Subcutaneous abdominal adipose tissue (tissue), 5 donors: ENCODE data around the gene LHX2.

Experiments
- H3K27ac ChIP-seq: one replicate; pipeline ENCODE4 v1.7.0; 2013; ENCODE audit warnings: low read depth, mild to moderate bottlenecking, inconsistent platforms, low read length, moderate library complexity
- H3K27me3 ChIP-seq, 5 donors: one replicate each; pipeline ENCODE4 v1.7.0; 2013; ENCODE audit warnings: low read length in 5 of 5, inconsistent platforms in 1 of 5; ENCODE audit not compliant: control insufficient read depth in 5 of 5, insufficient read depth in 4 of 5
- H3K36me3 ChIP-seq, 5 donors: one replicate each; pipeline ENCODE4 v1.7.0; 2013; ENCODE audit warnings: low read length in 5 of 5; ENCODE audit not compliant: control insufficient read depth in 5 of 5, insufficient read depth in 5 of 5
- H3K4me1 ChIP-seq, 5 donors: one replicate each; pipeline ENCODE4 v1.7.0; 2013; ENCODE audit warnings: low read length in 5 of 5, mild to moderate bottlenecking in 3 of 5, moderate library complexity in 1 of 5; ENCODE audit not compliant: control insufficient read depth in 5 of 5, insufficient read depth in 5 of 5
- H3K4me3 ChIP-seq, 5 donors: one replicate each; pipeline ENCODE4 v1.7.0; 2013; ENCODE audit warnings: low read length in 5 of 5, low read depth in 1 of 5
- H3K9ac ChIP-seq, 5 donors: one replicate each; pipeline ENCODE4 v1.7.0; 2013; ENCODE audit warnings: low read length in 5 of 5, mild to moderate bottlenecking in 4 of 5, moderate library complexity in 3 of 5
- H3K9me3 ChIP-seq, 5 donors: one replicate each; pipeline ENCODE4 v1.7.0; 2013; ENCODE audit warnings: low read length in 5 of 5; ENCODE audit not compliant: control insufficient read depth in 5 of 5
- donor health status: healthy.
- donor health status: healthy.
- donor health status: healthy.
- donor health status: healthy.
- donor health status: healthy.

LHX2 gene

GRCh38 chr9:124032247-124032646 is 20.7 kb downstream of the LHX2 start:
- no peak overlapping the region for H3K9ac ChIP-seq
- H3K9me3 ChIP-seq: no peaks in the 10 kb centered on the region
- H3K4me1 ChIP-seq: peaks cover 0 to 5% (median 4%) of the 10 kb centered on the region in 5 donors
- peaks cover 32 to 71% (median 41%) of the 10 kb centered on the region in 5 donors for H3K27me3 ChIP-seq
- no peak overlapping the region for H3K27ac ChIP-seq
- no peaks in the 10 kb centered on the region for H3K36me3 ChIP-seq
- no peak overlapping the region for H3K4me3 ChIP-seq

GRCh38 chr9:124033348-124033747 is 21.8 kb downstream of the LHX2 start:
- H3K9me3 ChIP-seq: no peaks in the 10 kb centered on the region
- H3K4me1 ChIP-seq: peaks cover 0 to 5% (median 4%) of the 10 kb centered on the region in 5 donors
- H3K27ac ChIP-seq: no peak overlapping the region
- H3K36me3 ChIP-seq: no peaks in the 10 kb centered on the region
- no peak overlapping the region for H3K9ac ChIP-seq
- no peak overlapping the region for H3K4me3 ChIP-seq
- peaks cover 37 to 78% (median 49%) of the 10 kb centered on the region in 5 donors for H3K27me3 ChIP-seq

- Histone ChIP-seq H3K4me3 (no peak overlapping the region), H3K27ac (no peak overlapping the region), H3K4me1 (peaks cover 0 to 5% (median 4%) of the 10 kb centered on the region in 5 donors), H3K36me3 (no peaks in the 10 kb centered on the region), H3K9me3 (no peaks in the 10 kb centered on the region), H3K27me3 (peaks cover 37 to 76% (median 49%) of the 10 kb centered on the region in 5 donors), H3K9ac (no peak overlapping the region)
Observed at GRCh38 chr9:124033967-124034366, 22.4 kb downstream of the LHX2 start.

- Histone ChIP-seq H3K9ac (no peak overlapping the region), H3K9me3 (no peaks in the 10 kb centered on the region), H3K36me3 (no peaks in the 10 kb centered on the region), H3K4me1 (peaks cover 0 to 5% (median 4%) of the 10 kb centered on the region in 5 donors), H3K4me3 (no peak overlapping the region), H3K27me3 (peaks cover 33 to 75% (median 50%) of the 10 kb centered on the region in 5 donors), H3K27ac (no peak overlapping the region)
Observed at GRCh38 chr9:124035001-124035650, 23.6 kb downstream of the LHX2 start.

- peaks cover 0 to under 1% (median 0%) of the 10 kb centered on the region in 5 donors for H3K9me3 ChIP-seq
- peaks cover 29 to 71% (median 55%) of the 10 kb centered on the region in 5 donors for H3K27me3 ChIP-seq
- no peak overlapping the region for H3K4me3 ChIP-seq
- H3K27ac ChIP-seq: no peak overlapping the region
- H3K9ac ChIP-seq: no peak overlapping the region
- no peaks in the 10 kb centered on the region for H3K36me3 ChIP-seq
- H3K4me1 ChIP-seq: peaks cover 0 to 18% (median 15%) of the 10 kb centered on the region in 5 donors
Observed at GRCh38 chr9:124036578-124036977, 25.0 kb downstream of the LHX2 start.

GRCh38 chr9:124037790-124038189 is 26.2 kb downstream of the LHX2 start:
- Histone ChIP-seq H3K9me3 (peaks cover 0 to 3% (median 0%) of the 10 kb centered on the region in 5 donors), H3K27me3 (peaks cover 20 to 67% (median 50%) of the 10 kb centered on the region in 5 donors), H3K36me3 (no peaks in the 10 kb centered on the region), H3K4me1 (peaks cover 0 to 23% (median 17%) of the 10 kb centered on the region in 5 donors), H3K9ac (no peak overlapping the region), H3K4me3 (no peak overlapping the region), H3K27ac (no peak overlapping the region)

- no peaks in the 10 kb centered on the region for H3K36me3 ChIP-seq
- peaks cover 0 to 3% (median 0%) of the 10 kb centered on the region in 5 donors for H3K9me3 ChIP-seq
- no peak overlapping the region for H3K9ac ChIP-seq
- H3K4me1 ChIP-seq: peaks cover 0 to 23% (median 17%) of the 10 kb centered on the region in 5 donors
- H3K27me3 ChIP-seq: peaks cover 19 to 64% (median 48%) of the 10 kb centered on the region in 5 donors
- no peak overlapping the region for H3K27ac ChIP-seq
- no peak overlapping the region for H3K4me3 ChIP-seq
Observed at GRCh38 chr9:124038239-124038638, 26.7 kb downstream of the LHX2 start.

GRCh38 chr9:124038790-124039633 is 27.4 kb downstream of the LHX2 start:
- no peak overlapping the region for H3K4me3 ChIP-seq
- H3K9me3 ChIP-seq: peaks cover 0 to 3% (median 0%) of the 10 kb centered on the region in 5 donors
- peaks cover 0 to 23% (median 17%) of the 10 kb centered on the region in 5 donors for H3K4me1 ChIP-seq
- H3K36me3 ChIP-seq: no peaks in the 10 kb centered on the region
- H3K27ac ChIP-seq: no peak overlapping the region
- H3K27me3 ChIP-seq: peaks cover 14 to 57% (median 44%) of the 10 kb centered on the region in 5 donors
- H3K9ac ChIP-seq: no peak overlapping the region

- Histone ChIP-seq H3K4me1 (peaks cover 0 to 24% (median 17%) of the 10 kb centered on the region in 5 donors), H3K4me3 (peak overlapping the region; percentile 19 to 63 (median 52)), H3K9me3 (peaks cover 0 to 3% (median 0%) of the 10 kb centered on the region in 5 donors), H3K27ac (no peak overlapping the region), H3K9ac (peak overlapping the region in 1 of 5 donors; percentile 25), H3K27me3 (peaks cover 22 to 59% (median 40%) of the 10 kb centered on the region in 5 donors), H3K36me3 (no peaks in the 10 kb centered on the region)
Observed at GRCh38 chr9:124040186-124040931, 28.8 kb downstream of the LHX2 start.
